Vagina (tissue), 2 donors: Measurements from ENCODE around the gene SLC39A9.

Experiments used
- CTCF ChIP-seq, 3 experiments: fragments of 450-650 bp in 2 of 3; fragments of 200-600 bp in 1 of 3; sonication (generic) in 1 of 3; IDR thresholded peaks; one replicate each; pipeline ENCODE4 v1.5.1; 2017 to 2019; ENCODE audit warnings: antibody characterized with exemption in 3 of 3, mild to moderate bottlenecking in 2 of 3, moderate library complexity in 2 of 3
- POLR2AphosphoS5 ChIP-seq, 2 donors: sonication (generic); formaldehyde crosslinking; IDR thresholded peaks; one replicate each; pipeline ENCODE4 v1.9.0; 2017; ENCODE audit warnings: antibody characterized with exemption in 2 of 2, mild to moderate bottlenecking in 2 of 2, low read depth in 1 of 2; ENCODE audit not compliant: insufficient read depth in 1 of 2

GRCh38 chr14:69424149-69424923 lies 25.8 kb downstream of the SLC39A9 start:
- TF ChIP-seq CTCF (IDR thresholded peaks at IDR 0.05) (no peak), POLR2AphosphoS5 (IDR thresholded peaks at IDR 0.05; ENCODE audit: insufficient read depth in 1 of 2, low read depth in 1 of 2) (no peak)
